Myocyte (in vitro differentiated cells): Measurements from ENCODE around the gene RUSC1. TPM values are rescaled to one million over a fixed set of nuclear protein-coding genes. Genes with fewer than 3 reads are reported as not detected.

ENCODE experiments used
- microRNA counts: library from miRNA; unstranded; fragments of <30 nt; microRNA quantifications from one replicate; lab custom pipeline; 2016
- microRNA-seq: library from miRNA; unstranded; fragments of <30 nt; microRNA quantifications from one replicate; pipeline ENCODE4, GENCODE V29; 2016
- total RNA-seq: library from RNA; depleted of rRNA; stranded (reverse); fragments of >200 nt; gene quantifications from 2 replicates; pipeline ENCODE4 v1.2.3, GENCODE V29; 2014

Gene RUSC1
- total RNA-seq, 1 donor from 2014 or later, result 18.8 TPM

MicroRNAs encoded within 50 kb of the gene (microRNA counts, 767-probe panel; counts per million panel counts)
- not detected for microRNA hsa-miR-555 (lab: Ali Mortazavi, UCI)

Small RNAs within 50 kb of the gene (microRNA-seq; reads per million reads assigned to microRNA genes)
- gene MIR555, result not detected

Other genes starting within 250 kb of the RUSC1 start
- gene EFNA3, start 242.1 kb upstream of the RUSC1 start, total RNA-seq, result 0.56 and 0.88 TPM in 2 replicates
- gene EFNA1, start 193.0 kb upstream of the RUSC1 start, total RNA-seq, result 0.59 and 1.4 TPM in 2 replicates
- 12.2 and 13.4 TPM in 2 replicates for gene SLC50A1, start 185.0 kb upstream of the RUSC1 start, total RNA-seq
- 83.9 and 90.0 TPM in 2 replicates for gene DPM3, start 180.4 kb upstream of the RUSC1 start, total RNA-seq
- gene KRTCAP2, start 147.6 kb upstream of the RUSC1 start, total RNA-seq, result 51.3 and 81.4 TPM in 2 replicates
- 0.62 and 0.94 TPM in 2 replicates for gene TRIM46, start 147.0 kb upstream of the RUSC1 start, total RNA-seq
- gene THBS3, start 113.0 kb upstream of the RUSC1 start, total RNA-seq, result 40.9 and 52.1 TPM in 2 replicates
- gene MTX1, start 112.2 kb upstream of the RUSC1 start, total RNA-seq, result 15.1 and 18.8 TPM in 2 replicates
- gene ENTREP3, start 65.4 kb upstream of the RUSC1 start, total RNA-seq, result 7.5 and 13.1 TPM in 2 replicates
- 106 and 130 TPM in 2 replicates for gene SCAMP3, start 58.5 kb upstream of the RUSC1 start, total RNA-seq
- 24.8 and 26.8 TPM in 2 replicates for gene CLK2, start 47.4 kb upstream of the RUSC1 start, total RNA-seq
- 2.1 and 3.0 TPM in 2 replicates for gene HCN3, start 43.4 kb upstream of the RUSC1 start, total RNA-seq
- not detected in 2 replicates for gene PKLR, start 19.5 kb upstream of the RUSC1 start, total RNA-seq
- 369 and 536 TPM in 2 replicates for gene FDPS, start 12.0 kb upstream of the RUSC1 start, total RNA-seq
- 33.8 and 34.4 TPM in 2 replicates for gene ASH1L, start 241.9 kb downstream of the RUSC1 start, total RNA-seq